IMR-90 (cell line): Measurements from ENCODE around the gene HSP90AA1. TPM values are rescaled to one million over a fixed set of nuclear protein-coding genes. Genes with fewer than 3 reads are reported as not detected.

Experiments used
- ATAC-seq: fragments of 200-7000 bp; cut with Tn5 transposase; 2 replicates; pipeline ENCODE4 v1.9.1; 2020; ENCODE audit warnings: low read depth, mild to moderate bottlenecking, moderate library complexity
- BruUV-seq: library from RNA; stranded (reverse); fragments of 400-500 nt; replicated peaks from 2 replicates; lab custom pipeline; 2021; lab: Mats Ljungman, UMichigan
- CTCF ChIA-PET: fragments of 300-600 bp; formaldehyde crosslinking; extraction: SDS; loops from one replicate; lab custom pipeline; 2021; ENCODE audit warnings: antibody characterized with exemption; lab: Yijun Ruan, JAX
- POLR2A ChIA-PET: fragments of 300-600 bp; sonication (Branson Sonifier 250); formaldehyde crosslinking; loops from one replicate; lab custom pipeline; 2022; ENCODE audit warnings: antibody characterized with exemption; ENCODE audit not compliant: unreplicated experiment; lab: Charles Lee
- DNase-seq: peaks from one replicate; pipeline ENCODE4 v3.0.0; 2013
- H2AFZ ChIP-seq: replicated peaks from 2 replicates; pipeline ENCODE3; 2013; ENCODE audit warnings: low read length, mild to moderate bottlenecking; ENCODE audit not compliant: poor library complexity
- H2AK5ac ChIP-seq: 2 replicates; pipeline ENCODE4 v1.6.1; 2013; ENCODE audit warnings: low read depth, low read length, inconsistent platforms
- H2AK9ac ChIP-seq: replicated peaks from 2 replicates; pipeline ENCODE3; 2013; ENCODE audit warnings: mild to moderate bottlenecking, low read depth, low read length, moderate library complexity; ENCODE audit not compliant: poor library complexity
- H2BK120ac ChIP-seq: 2 replicates; pipeline ENCODE4 v1.6.1; 2013; ENCODE audit warnings: low read depth, low read length, inconsistent platforms
- H2BK15ac ChIP-seq: 3 replicates; pipeline ENCODE4 v1.6.1; 2013; ENCODE audit warnings: low read depth, low read length, inconsistent platforms
- H2BK20ac ChIP-seq: 2 replicates; pipeline ENCODE4 v1.6.1; 2013; ENCODE audit warnings: low read depth, mild to moderate bottlenecking, inconsistent platforms, low read length, moderate library complexity
- H2BK5ac ChIP-seq: 2 replicates; pipeline ENCODE4 v1.6.1; 2013; ENCODE audit warnings: mild to moderate bottlenecking, low read depth, low read length, inconsistent platforms; ENCODE audit not compliant: poor library complexity, severe bottlenecking
- H3K14ac ChIP-seq: replicated peaks from 2 replicates; pipeline ENCODE4 v1.6.1; 2013; ENCODE audit warnings: low read depth, low read length, inconsistent platforms
- H3K18ac ChIP-seq: 2 replicates; pipeline ENCODE4 v1.6.1; 2013; ENCODE audit warnings: low read depth, low read length, control low read depth
- H3K23ac ChIP-seq: 2 replicates; pipeline ENCODE4 v1.6.1; 2013; ENCODE audit warnings: low read depth, low read length, inconsistent platforms
- H3K27ac ChIP-seq: 2 replicates; pipeline ENCODE4 v1.5.1; 2013; ENCODE audit warnings: mild to moderate bottlenecking, control low read depth, low read length; ENCODE audit not compliant: insufficient read depth
- H3K27me3 ChIP-seq: 2 replicates; pipeline ENCODE4 v1.6.1; 2013; ENCODE audit warnings: low read length; ENCODE audit not compliant: control insufficient read depth, insufficient read depth
- H3K36me3 ChIP-seq: 2 replicates; pipeline ENCODE4 v1.6.1; 2013; ENCODE audit warnings: low read length, mixed read lengths; ENCODE audit not compliant: control insufficient read depth, insufficient read depth
- H3K4ac ChIP-seq: 2 replicates; pipeline ENCODE4 v1.6.1; 2013; ENCODE audit warnings: low read depth, low read length, inconsistent platforms
- H3K4me1 ChIP-seq: 2 replicates; pipeline ENCODE4 v1.6.1; 2013; ENCODE audit warnings: low read length, mixed read lengths; ENCODE audit not compliant: control insufficient read depth, insufficient read depth
- H3K4me2 ChIP-seq: 2 replicates; pipeline ENCODE4 v1.6.1; 2013; ENCODE audit warnings: low read depth, mild to moderate bottlenecking, control low read depth, low read length, moderate library complexity
- H3K4me3 ChIP-seq: 2 replicates; pipeline ENCODE4 v1.5.1; 2013; ENCODE audit warnings: low read depth, mild to moderate bottlenecking, control low read depth, low read length, moderate library complexity; ENCODE audit not compliant: insufficient read depth
- H3K56ac ChIP-seq: 2 replicates; pipeline ENCODE4 v1.6.1; 2013; ENCODE audit warnings: low read length, inconsistent platforms; ENCODE audit not compliant: insufficient read depth; ENCODE audit errors: extremely low read depth
- H3K79me1 ChIP-seq, 2 experiments: 2 replicates each; pipeline ENCODE4 v1.6.1; 2013; ENCODE audit warnings: low read length in 2 of 2, inconsistent platforms in 1 of 2, low read depth in 1 of 2
- H3K9ac ChIP-seq: 2 replicates; pipeline ENCODE4 v1.6.1; 2013; ENCODE audit warnings: low read depth, low read length, control low read depth
- H3K9me1 ChIP-seq: 2 replicates; pipeline ENCODE4 v1.6.1; 2013; ENCODE audit warnings: low read length, inconsistent platforms; ENCODE audit not compliant: insufficient read depth
- H3K9me3 ChIP-seq: 2 replicates; pipeline ENCODE4 v1.6.1; 2013; ENCODE audit warnings: low read length; ENCODE audit not compliant: control insufficient read depth, insufficient read depth
- H4K20me1 ChIP-seq: 2 replicates; pipeline ENCODE4 v1.6.1; 2013; ENCODE audit warnings: low read length, inconsistent platforms; ENCODE audit not compliant: insufficient read depth
- H4K5ac ChIP-seq: 2 replicates; pipeline ENCODE4 v1.6.1; 2013; ENCODE audit warnings: mild to moderate bottlenecking, low read depth, low read length, control low read depth
- H4K8ac ChIP-seq, 2 experiments: 2 replicates each; pipeline ENCODE4 v1.6.1; 2013; ENCODE audit warnings: low read depth in 2 of 2, low read length in 2 of 2, control low read depth in 1 of 2, inconsistent platforms in 1 of 2
- H4K91ac ChIP-seq: 2 replicates; pipeline ENCODE4 v1.6.1; 2013; ENCODE audit warnings: low read depth, low read length, inconsistent platforms; ENCODE audit not compliant: insufficient read depth
- BHLHE40 ChIP-seq: fragments of 150-350 bp; IDR thresholded peaks from 2 replicates; pipeline ENCODE4 v1.6.1; 2016; ENCODE audit warnings: mild to moderate bottlenecking, low read depth, low read length
- CEBPB ChIP-seq: IDR thresholded peaks from 2 replicates; pipeline ENCODE4 v1.6.1; 2012; ENCODE audit warnings: low read depth, low read length, improper control_type of control experiment
- CTCF ChIP-seq: conservative IDR thresholded peaks from 2 replicates; pipeline ENCODE4 v1.5.1; 2012; ENCODE audit warnings: mild to moderate bottlenecking, low read depth, low read length, improper control_type of control experiment
- MAFK ChIP-seq: IDR thresholded peaks from 2 replicates; pipeline ENCODE4 v1.6.1; 2012; ENCODE audit warnings: low read depth, low read length, improper control_type of control experiment
- MAZ ChIP-seq: IDR thresholded peaks from 2 replicates; pipeline ENCODE4 v1.6.1; 2012; ENCODE audit warnings: low read depth, mild to moderate bottlenecking, low read length, improper control_type of control experiment, moderate library complexity, borderline replicate concordance
- POLR2A ChIP-seq: IDR thresholded peaks from 2 replicates; pipeline ENCODE4 v1.6.1; 2012; ENCODE audit warnings: mild to moderate bottlenecking, low read depth, low read length
- RCOR1 ChIP-seq: IDR thresholded peaks from 2 replicates; pipeline ENCODE4 v1.6.1; 2012; ENCODE audit warnings: mild to moderate bottlenecking, low read length, improper control_type of control experiment; ENCODE audit not compliant: insufficient replicate concordance
- USF2 ChIP-seq: fragments of 150-350 bp; IDR thresholded peaks from 2 replicates; pipeline ENCODE4 v1.6.1; 2017; ENCODE audit warnings: mild to moderate bottlenecking, antibody characterized with exemption, low read length, low read depth
- WGBS, 2 experiments: methylation state at CpG; one replicate each; pipeline versions ENCODE4 v1.1.5 to v1.1.7; 2013; ENCODE audit warnings: missing lambda C conversion rate in 2 of 2; ENCODE audit not compliant: insufficient read length in 1 of 2; ENCODE audit errors: extremely low coverage in 2 of 2; 5-methylcytosine and 5-hydroxymethylcytosine counted together
- dilution Hi-C: fragments of 300-500 bp; cut with HindIII; formaldehyde crosslinking; loops from one replicate; pipeline ENCODE4 v1.14.3; 2018; ENCODE audit warnings: low sequenced_read_pairs; ENCODE audit not compliant: unreplicated experiment
- in situ Hi-C: fragments of 300-500 bp; cut with MboI; formaldehyde crosslinking; loops from 3 replicates; pipeline ENCODE4 v1.14.3; 2019; ENCODE audit warnings: low sequenced_read_pairs, inconsistent platforms, mixed read lengths
- intact Hi-C: fragments of 100-400 bp; cut with micrococcal nuclease; formaldehyde crosslinking; loops from 2 replicates; pipeline ENCODE4 v1.10.0; 2022
- polyA plus RNA-seq, 3 experiments: library from polyadenylated mRNA; depleted of rRNA; stranded (reverse); fragments of >200 nt; gene quantifications; 2 replicates each; pipeline ENCODE4 v1.2.3, GENCODE V29; 2012; ENCODE audit warnings: low replicate concordance in 1 of 3
- total RNA-seq: library from RNA; depleted of rRNA; stranded (reverse); fragments of >200 nt; gene quantifications from 2 replicates; pipeline ENCODE4 v1.2.3, GENCODE V29; 2012

Gene HSP90AA1
- total and polyA plus RNA-seq, 2 of the 4 experiments (the other 2 are of a cell fraction), result 535 to 578 TPM

- H3K9me3 ChIP-seq, result no peaks in the 10 kb centered on the region
- H3K27ac ChIP-seq, result peak overlapping the region; percentile 96
- H3K4ac ChIP-seq, result peak overlapping the region; percentile 88
- no peak for ATAC-seq
- H3K27me3 ChIP-seq, result no peaks in the 10 kb centered on the region
- intact Hi-C loops (loop anchor here (1.0 to 2.0 kb wide), 4 partner anchors 25 to 227 kb away; no protein-coding TSS in a partner anchor), in situ Hi-C loops (loop anchor here (25.0 kb wide), 1 partner anchor 225 kb away; the partner anchor contains the start of genes MOK and ZNF839), dilution Hi-C loops (no loop called here)
- no peaks in the 10 kb centered on the region; the same call in 1 of the 2 replicates for H3K9me1 ChIP-seq
- H4K8ac ChIP-seq, result peak overlapping the region; percentile 94 to 97
- TSS peak; percentile 44 for BruUV-seq
- no peak for DNase-seq
- peak overlapping the region; percentile 95 for H3K9ac ChIP-seq
- peak overlapping the region; percentile 84 for H3K4me3 ChIP-seq
- peak overlapping the region; percentile 95 for H3K4me2 ChIP-seq
- peak overlapping the region; percentile 85; the same call in 1 of the 2 replicates for H2BK120ac ChIP-seq
- no peak for TF ChIP-seq MAFK
- no peak for TF ChIP-seq RCOR1
- TF ChIP-seq USF2, result no peak
- TF ChIP-seq MAZ, result no peak
- no peak for TF ChIP-seq BHLHE40
- TF ChIP-seq POLR2A, result no peak
- no peak for TF ChIP-seq CEBPB
- no peak for TF ChIP-seq CTCF
- H3K56ac ChIP-seq, result peak overlapping the region; percentile 89
- peak overlapping the region; percentile 82 for H3K18ac ChIP-seq
- H4K20me1 ChIP-seq, result peaks cover 34% of the 10 kb centered on the region
- H2BK20ac ChIP-seq, result no peak overlapping the region
- peak overlapping the region; percentile 90 for H4K5ac ChIP-seq
- H2BK15ac ChIP-seq, result no peak overlapping the region
- ChIA-PET CTCF (no interaction called here), POLR2A (no interaction called here)
- peak overlapping the region; percentile 96 for H2BK5ac ChIP-seq
- H4K91ac ChIP-seq, result peak overlapping the region; percentile 82
- H2AFZ ChIP-seq, result peak overlapping the region; percentile 99
- peak overlapping the region; percentile 95 for H3K23ac ChIP-seq
- peak overlapping the region; percentile 88 for H3K14ac ChIP-seq
- H2AK9ac ChIP-seq, result peak overlapping the region; percentile 86
- no CpG with 5 or more reads among the region's 11 CpGs for WGBS, 2 experiments
- H2AK5ac ChIP-seq, result peak overlapping the region; percentile 83
- peaks cover 10% of the 10 kb centered on the region for H3K4me1 ChIP-seq
- peaks cover 12 to 33% of the 10 kb centered on the region in 2 experiments for H3K79me1 ChIP-seq
- H3K36me3 ChIP-seq, result peaks cover 26% of the 10 kb centered on the region
Observed at GRCh38 chr14:102087762-102088011, 843 bp upstream of the HSP90AA1 start.
